HK-2 (cell line): ENCODE results near the gene ABL1.
A peak's percentile ranks its signal among the peaks of the same experiment; 100 is the strongest.

Source experiments
- DNase-seq: peaks from one replicate; pipeline ENCODE4 v3.0.0-alpha.2; 2018; ENCODE audit not compliant: unreplicated experiment

The ABL1 gene

GRCh38 chr9:130918101-130918825, 83.2 kb downstream of the ABL1 start:
- DNase-seq, result no peak

DNA sequence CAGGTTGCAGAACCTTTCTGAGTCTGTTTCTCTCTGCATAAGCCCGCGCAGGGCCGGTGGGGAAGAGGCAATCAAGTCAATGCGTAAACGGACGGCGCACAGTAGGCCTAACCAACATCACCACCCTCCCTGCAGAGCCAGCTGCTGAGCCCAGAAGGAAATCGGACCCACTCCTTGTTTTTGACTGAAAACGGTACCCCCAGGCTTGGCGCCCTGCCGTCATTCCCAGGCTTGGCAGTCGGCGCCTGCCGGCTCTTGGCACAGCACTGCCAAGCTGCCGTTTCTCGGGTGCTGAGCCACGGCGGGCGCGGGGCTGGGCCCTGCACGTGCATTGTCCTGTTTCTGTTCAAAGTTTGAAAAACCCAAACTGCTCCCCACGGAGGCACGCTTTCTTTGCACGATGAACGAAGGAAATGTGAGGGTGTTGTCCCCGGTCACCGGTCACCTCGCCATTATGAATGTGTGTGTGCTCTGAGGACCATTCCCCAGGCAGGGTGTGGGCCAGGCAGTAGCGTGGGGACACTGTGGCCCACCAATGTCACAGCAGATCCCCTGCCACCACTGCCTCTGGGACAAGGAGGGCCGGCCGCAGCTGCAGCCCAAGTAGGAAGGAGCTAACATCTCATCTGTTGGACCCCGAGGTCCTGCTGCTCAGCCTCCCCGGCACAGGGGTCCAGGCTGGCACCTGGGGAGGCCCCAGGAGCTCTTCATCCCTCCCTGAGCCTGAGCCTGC, 83.9 kb downstream of the ABL1 start:
- DNase-seq, result no peak

DNA sequence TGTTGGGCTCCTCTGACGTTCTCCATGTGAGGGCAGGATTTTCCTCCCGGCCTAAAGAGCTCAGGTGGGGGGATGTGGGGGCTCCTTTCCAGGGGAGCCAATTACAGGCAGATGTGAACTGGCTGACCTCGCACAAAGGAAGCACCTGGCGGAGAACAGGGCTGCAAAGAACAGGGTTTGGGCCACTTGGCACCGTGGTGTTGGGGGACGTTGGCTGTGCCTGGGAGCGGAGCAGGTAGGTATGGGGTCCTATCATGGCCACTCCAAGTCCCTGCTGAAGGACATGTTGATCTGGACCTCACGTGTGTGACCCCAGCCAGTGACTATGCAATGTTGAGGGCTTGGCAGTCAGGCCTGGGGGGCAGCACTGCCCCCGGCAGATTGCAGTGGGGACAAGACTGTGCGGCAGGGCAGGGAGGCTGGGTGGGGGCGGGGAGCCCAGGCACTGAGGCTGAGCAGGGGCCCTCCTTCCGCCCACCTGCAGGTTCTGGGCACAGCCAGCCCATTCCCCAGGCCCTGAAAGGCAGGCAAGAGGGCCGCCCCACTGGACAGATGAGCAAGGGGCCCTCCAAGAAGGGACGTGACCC, 84.6 kb downstream of the ABL1 start:
- no peak for DNase-seq

DNA sequence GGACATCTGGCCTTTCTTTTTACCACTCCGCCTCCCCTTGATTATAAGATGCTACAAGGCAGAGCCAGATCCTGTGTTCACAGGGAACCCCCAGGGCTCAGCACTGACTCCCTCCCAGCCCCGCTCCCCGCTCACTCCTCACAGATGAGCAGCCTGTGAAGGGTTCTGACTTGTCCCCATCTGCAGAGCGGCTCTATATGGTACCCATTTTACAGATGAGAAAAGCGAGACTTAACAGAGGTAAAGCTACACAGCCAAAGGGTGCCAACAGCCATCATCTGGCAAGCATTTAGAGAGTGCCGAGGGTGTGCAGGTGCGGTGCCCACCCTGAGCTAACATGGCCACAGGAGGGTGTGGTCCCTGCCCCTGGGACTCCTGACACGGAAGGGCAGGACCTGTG, 85.2 kb downstream of the ABL1 start:
- no peak for DNase-seq

- no peak for DNase-seq
These were observed 85.8 kb downstream of the ABL1 start for GRCh38 chr9:130920762-130921299.

GRCh38 chr9:130921300-130921988, 86.4 kb downstream of the ABL1 start:
- no peak for DNase-seq

GRCh38 chr9:130921989-130922892, 87.2 kb downstream of the ABL1 start:
- no peak for DNase-seq

- DNase-seq, result no peak
These were observed 88.0 kb downstream of the ABL1 start for GRCh38 chr9:130922893-130923610.

DNA sequence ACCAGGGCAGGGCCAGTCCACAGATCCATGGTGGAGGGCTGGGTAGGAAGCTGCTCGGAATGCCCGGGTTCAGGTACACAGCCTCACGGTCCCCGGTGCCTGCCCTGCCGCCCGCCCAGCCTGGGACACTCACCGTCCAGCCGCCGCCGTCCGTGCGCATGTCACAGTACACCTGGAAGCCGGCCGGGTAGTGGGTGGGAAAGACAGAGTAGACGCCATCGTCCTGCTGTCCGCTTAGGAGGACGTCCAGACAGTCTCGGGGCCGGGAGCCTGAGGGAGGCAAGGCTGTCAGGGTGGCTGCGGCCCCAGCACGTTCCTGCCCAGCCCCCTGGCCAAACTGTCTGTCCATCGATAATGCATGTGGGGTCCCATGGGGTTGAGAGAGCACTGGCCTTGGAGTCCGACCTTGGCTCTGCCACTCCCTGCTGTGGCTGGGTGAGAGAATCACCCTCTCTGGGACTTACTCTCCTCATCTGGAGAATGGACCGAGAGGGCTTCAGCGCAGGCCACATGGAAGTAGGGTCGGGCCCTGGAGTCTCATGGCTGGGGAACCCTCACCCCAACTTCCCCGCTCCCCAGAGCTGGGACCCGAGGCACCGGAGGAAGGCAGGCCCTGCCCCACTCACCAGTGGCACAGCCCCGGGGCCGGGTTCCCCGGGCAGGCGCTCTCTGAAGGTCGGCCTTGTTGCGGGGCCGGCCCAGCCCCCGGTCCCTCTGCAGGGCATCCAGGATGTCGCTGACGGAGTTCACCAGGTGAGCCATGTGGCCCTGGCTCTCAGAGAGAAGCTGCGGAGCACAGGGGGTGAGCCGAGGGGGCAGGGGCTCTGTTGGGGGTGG, 88.8 kb downstream of the ABL1 start:
- no peak for DNase-seq

GRCh38 chr9:130924448-130924788, 89.4 kb downstream of the ABL1 start:
- no peak for DNase-seq

- DNase-seq, result no peak
These were observed 90.1 kb downstream of the ABL1 start for GRCh38 chr9:130925050-130925678.

- peak; percentile 64 for DNase-seq
These were observed 92.3 kb downstream of the ABL1 start for GRCh38 chr9:130927338-130927737.

DNA sequence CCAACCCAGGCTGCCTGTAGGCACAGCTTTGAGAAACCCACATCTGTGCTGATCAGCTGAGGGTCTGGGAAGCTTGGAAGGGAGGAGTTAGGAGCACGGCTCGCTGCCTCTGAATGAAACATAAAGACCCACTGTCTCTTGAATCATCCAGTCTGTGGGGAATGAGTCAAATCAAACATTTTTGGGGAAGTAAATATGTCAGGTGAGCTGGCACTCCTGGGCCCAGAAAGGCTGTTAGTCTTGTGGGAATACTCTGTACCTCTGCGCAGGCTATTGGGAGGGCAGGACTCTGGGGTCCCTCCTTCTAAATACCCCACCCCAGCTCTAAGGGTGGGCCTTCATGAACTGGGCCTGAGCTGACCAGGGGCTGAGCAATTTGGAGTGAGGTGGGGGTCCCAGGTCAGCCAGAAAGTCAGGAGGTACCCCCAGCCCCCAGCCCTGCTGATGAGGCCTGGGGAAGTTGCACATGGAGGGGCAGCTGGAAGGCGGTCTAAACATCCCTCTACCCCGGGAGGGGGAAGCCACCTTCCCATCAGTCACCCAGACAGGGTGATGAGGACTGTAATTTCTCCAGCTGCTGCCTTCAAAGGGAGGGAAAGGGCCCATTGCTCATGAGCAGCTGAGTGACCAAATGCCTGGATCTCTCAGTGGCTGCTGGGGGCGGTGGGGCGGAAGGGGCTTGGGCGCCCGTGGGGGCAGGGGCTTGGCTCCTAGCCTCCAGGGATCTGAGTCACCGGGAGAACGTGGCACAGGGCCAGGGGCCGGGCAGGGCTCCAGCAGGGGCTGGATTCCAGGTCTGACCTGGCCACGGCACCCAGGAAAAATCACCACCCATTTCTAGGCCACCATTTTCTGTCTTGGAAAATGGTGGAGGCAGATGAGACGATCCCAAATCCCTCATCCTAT, 93.2 kb downstream of the ABL1 start:
- peak; percentile 98 for DNase-seq

GRCh38 chr9:130929571-130930038, 94.6 kb downstream of the ABL1 start:
- DNase-seq, result no peak

DNA sequence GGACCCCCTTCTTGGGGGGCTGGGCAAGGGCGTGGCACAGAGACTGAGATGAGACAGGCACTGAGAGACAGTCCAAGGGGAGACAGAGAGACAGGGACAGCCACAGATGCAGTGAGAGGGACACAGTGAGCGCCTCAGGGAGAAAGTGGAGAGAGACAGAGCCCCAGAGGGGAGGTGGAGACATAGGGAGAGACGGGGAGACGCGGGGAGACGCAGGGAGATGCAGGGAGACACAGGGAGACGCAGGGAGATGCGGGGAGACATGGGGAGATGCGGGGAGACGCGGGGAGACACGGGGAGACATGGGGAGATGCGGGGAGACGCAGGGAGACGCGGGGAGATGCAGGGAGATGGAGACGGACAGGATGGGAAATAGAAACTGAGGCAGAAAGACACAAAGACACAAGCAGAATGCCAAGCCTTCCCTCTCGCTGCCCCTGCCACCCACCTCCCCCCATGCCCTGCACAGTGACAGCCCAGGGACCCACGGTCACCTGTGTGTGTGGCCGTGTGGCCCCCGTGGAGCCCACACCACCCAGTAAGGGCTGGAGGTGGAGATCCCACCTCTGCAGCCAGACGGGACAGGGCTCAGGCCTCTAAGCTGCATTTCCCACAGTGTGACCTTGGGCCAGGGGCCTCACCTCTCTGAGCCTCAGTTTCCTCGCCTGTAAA, 95.2 kb downstream of the ABL1 start:
- DNase-seq, result no peak

DNA sequence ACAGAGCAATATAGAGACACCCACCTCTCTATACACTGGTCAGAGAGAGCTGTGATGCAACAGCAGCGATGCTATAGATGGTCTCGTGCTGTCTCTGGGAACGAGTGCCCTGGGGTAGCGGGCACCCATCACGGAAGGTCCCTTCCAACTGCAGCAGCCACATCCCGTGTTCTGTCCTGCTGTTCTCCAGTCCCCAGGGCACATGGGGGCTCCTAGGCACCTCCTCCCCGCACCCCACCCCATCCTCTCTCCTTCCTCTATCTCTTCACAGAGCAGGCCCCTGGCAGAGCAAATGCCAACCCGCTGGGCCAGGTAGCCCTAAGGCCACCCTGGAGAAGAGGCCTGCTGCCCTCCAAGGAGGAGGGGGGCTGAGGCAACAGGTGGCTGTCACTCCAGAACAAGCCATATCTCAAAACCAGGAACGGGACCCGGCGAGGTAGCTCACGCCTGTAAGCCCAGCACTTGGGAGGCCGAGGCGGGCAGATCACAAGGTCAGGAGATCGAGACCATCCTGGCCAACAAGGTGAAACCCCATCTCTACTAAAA, 95.8 kb downstream of the ABL1 start:
- no peak for DNase-seq
